ENCODE data around the gene ACOT7.

The ACOT7 gene

GRCh38 chr1:6239213-6239752, 154.3 kb downstream of the ACOT7 start:
- H3K27me3 ChIP-seq (ENCODE audit: control insufficient read depth in 1 of 2, insufficient read depth in 2 of 2, low read length in 2 of 2): peaks cover 36% of the 10 kb centered on the region in 2 donors
- no peaks in the 10 kb centered on the region for H3K36me3 ChIP-seq (ENCODE audit: control insufficient read depth in 1 of 2, insufficient read depth in 2 of 2, low read length in 2 of 2)

GRCh38 chr1:6237093-6237492, 156.5 kb downstream of the ACOT7 start:
- no peak overlapping the region for H3K27ac ChIP-seq (ENCODE audit: low read depth, low read length)
- peaks cover 11 to 14% of the 10 kb centered on the region in 2 donors for H3K4me1 ChIP-seq (ENCODE audit: control insufficient read depth in 1 of 2, insufficient read depth in 2 of 2, low read length in 2 of 2)
- H3K27me3 ChIP-seq (ENCODE audit: control insufficient read depth in 1 of 2, insufficient read depth in 2 of 2, low read length in 2 of 2): peaks cover 20 to 21% of the 10 kb centered on the region in 2 donors
- H3K9ac ChIP-seq (ENCODE audit: low read depth in 1 of 2, low read length in 2 of 2): no peak overlapping the region
- H3K9me3 ChIP-seq (ENCODE audit: control insufficient read depth in 1 of 2, low read length in 2 of 2): no peaks in the 10 kb centered on the region
- no peak overlapping the region for H3K4me3 ChIP-seq (ENCODE audit: low read depth in 1 of 2, low read length in 2 of 2)
- peaks cover 8 to 11% of the 10 kb centered on the region in 2 donors for H3K36me3 ChIP-seq (ENCODE audit: control insufficient read depth in 1 of 2, insufficient read depth in 2 of 2, low read length in 2 of 2)

More at GRCh38 chr1:6239213-6239752, 154.3 kb downstream of the ACOT7 start:
- no peaks in the 10 kb centered on the region for H3K9me3 ChIP-seq (ENCODE audit: control insufficient read depth in 1 of 2, low read length in 2 of 2)
- H3K27ac ChIP-seq (ENCODE audit: low read depth, low read length): no peak overlapping the region
- H3K4me3 ChIP-seq (ENCODE audit: low read depth in 1 of 2, low read length in 2 of 2): no peak overlapping the region
- no peak overlapping the region for H3K9ac ChIP-seq (ENCODE audit: low read depth in 1 of 2, low read length in 2 of 2)
- H3K4me1 ChIP-seq (ENCODE audit: control insufficient read depth in 1 of 2, insufficient read depth in 2 of 2, low read length in 2 of 2): peaks cover 9 to 10% of the 10 kb centered on the region in 2 donors

GRCh38 chr1:6235296-6235677, 158.3 kb downstream of the ACOT7 start:
- Histone ChIP-seq H3K27ac (ENCODE audit: low read depth, low read length) (no peak overlapping the region), H3K9me3 (ENCODE audit: control insufficient read depth in 1 of 2, low read length in 2 of 2) (no peaks in the 10 kb centered on the region), H3K4me3 (ENCODE audit: low read depth in 1 of 2, low read length in 2 of 2) (peak overlapping the region; percentile 77 to 81), H3K4me1 (ENCODE audit: control insufficient read depth in 1 of 2, insufficient read depth in 2 of 2, low read length in 2 of 2) (peaks cover 11 to 14% of the 10 kb centered on the region in 2 donors), H3K27me3 (ENCODE audit: control insufficient read depth in 1 of 2, insufficient read depth in 2 of 2, low read length in 2 of 2) (peaks cover 5 to 10% of the 10 kb centered on the region in 2 donors), H3K9ac (ENCODE audit: low read depth in 1 of 2, low read length in 2 of 2) (peak overlapping the region; percentile 52 to 55), H3K36me3 (ENCODE audit: control insufficient read depth in 1 of 2, insufficient read depth in 2 of 2, low read length in 2 of 2) (peaks cover 17 to 22% of the 10 kb centered on the region in 2 donors)

- Histone ChIP-seq H3K4me3 (ENCODE audit: low read depth in 1 of 2, low read length in 2 of 2) (peak overlapping the region; percentile 77 to 81), H3K4me1 (ENCODE audit: control insufficient read depth in 1 of 2, insufficient read depth in 2 of 2, low read length in 2 of 2) (peaks cover 11 to 14% of the 10 kb centered on the region in 2 donors), H3K9me3 (ENCODE audit: control insufficient read depth in 1 of 2, low read length in 2 of 2) (no peaks in the 10 kb centered on the region), H3K9ac (ENCODE audit: low read depth in 1 of 2, low read length in 2 of 2) (peak overlapping the region; percentile 52 to 55), H3K27me3 (ENCODE audit: control insufficient read depth in 1 of 2, insufficient read depth in 2 of 2, low read length in 2 of 2) (peaks cover 0 to 8% of the 10 kb centered on the region in 2 donors), H3K27ac (ENCODE audit: low read depth, low read length) (no peak overlapping the region), H3K36me3 (ENCODE audit: control insufficient read depth in 1 of 2, insufficient read depth in 2 of 2, low read length in 2 of 2) (peaks cover 17 to 28% of the 10 kb centered on the region in 2 donors)
Measured at GRCh38 chr1:6234502-6235295, 158.9 kb downstream of the ACOT7 start.

- H3K9ac ChIP-seq (ENCODE audit: low read depth in 1 of 2, low read length in 2 of 2): no peak overlapping the region
- no peak overlapping the region for H3K27ac ChIP-seq (ENCODE audit: low read depth, low read length)
- H3K9me3 ChIP-seq (ENCODE audit: control insufficient read depth in 1 of 2, low read length in 2 of 2): no peaks in the 10 kb centered on the region
- H3K36me3 ChIP-seq (ENCODE audit: control insufficient read depth in 1 of 2, insufficient read depth in 2 of 2, low read length in 2 of 2): peaks cover 17 to 36% of the 10 kb centered on the region in 2 donors
- no peaks in the 10 kb centered on the region for H3K27me3 ChIP-seq (ENCODE audit: control insufficient read depth in 1 of 2, insufficient read depth in 2 of 2, low read length in 2 of 2)
- peaks cover 11 to 14% of the 10 kb centered on the region in 2 donors for H3K4me1 ChIP-seq (ENCODE audit: control insufficient read depth in 1 of 2, insufficient read depth in 2 of 2, low read length in 2 of 2)
- no peak overlapping the region for H3K4me3 ChIP-seq (ENCODE audit: low read depth in 1 of 2, low read length in 2 of 2)
Measured at GRCh38 chr1:6233376-6233775, 160.2 kb downstream of the ACOT7 start.

- H3K27me3 ChIP-seq (ENCODE audit: control insufficient read depth in 1 of 2, insufficient read depth in 2 of 2, low read length in 2 of 2): no peaks in the 10 kb centered on the region
- no peak overlapping the region for H3K27ac ChIP-seq (ENCODE audit: low read depth, low read length)
- no peaks in the 10 kb centered on the region for H3K9me3 ChIP-seq (ENCODE audit: control insufficient read depth in 1 of 2, low read length in 2 of 2)
- peaks cover 24 to 84% of the 10 kb centered on the region in 2 donors for H3K36me3 ChIP-seq (ENCODE audit: control insufficient read depth in 1 of 2, insufficient read depth in 2 of 2, low read length in 2 of 2)
- no peaks in the 10 kb centered on the region for H3K4me1 ChIP-seq (ENCODE audit: control insufficient read depth in 1 of 2, insufficient read depth in 2 of 2, low read length in 2 of 2)
- no peak overlapping the region for H3K9ac ChIP-seq (ENCODE audit: low read depth in 1 of 2, low read length in 2 of 2)
- H3K4me3 ChIP-seq (ENCODE audit: low read depth in 1 of 2, low read length in 2 of 2): no peak overlapping the region
Measured at GRCh38 chr1:6225651-6226050, 167.9 kb downstream of the ACOT7 start.

- H3K9ac ChIP-seq (ENCODE audit: low read depth in 1 of 2, low read length in 2 of 2): no peak overlapping the region
Measured at GRCh38 chr1:6224718-6225117, 168.8 kb downstream of the ACOT7 start.

GRCh38 chr1:6223617-6224016, 169.9 kb downstream of the ACOT7 start:
- no peaks in the 10 kb centered on the region for H3K27me3 ChIP-seq (ENCODE audit: control insufficient read depth in 1 of 2, insufficient read depth in 2 of 2, low read length in 2 of 2)
- H3K4me1 ChIP-seq (ENCODE audit: control insufficient read depth in 1 of 2, insufficient read depth in 2 of 2, low read length in 2 of 2): no peaks in the 10 kb centered on the region
- H3K9ac ChIP-seq (ENCODE audit: low read depth in 1 of 2, low read length in 2 of 2): no peak overlapping the region
- no peaks in the 10 kb centered on the region for H3K9me3 ChIP-seq (ENCODE audit: control insufficient read depth in 1 of 2, low read length in 2 of 2)
- H3K36me3 ChIP-seq (ENCODE audit: control insufficient read depth in 1 of 2, insufficient read depth in 2 of 2, low read length in 2 of 2): peaks cover 24 to 75% of the 10 kb centered on the region in 2 donors
- H3K4me3 ChIP-seq (ENCODE audit: low read depth in 1 of 2, low read length in 2 of 2): no peak overlapping the region
- H3K27ac ChIP-seq (ENCODE audit: low read depth, low read length): no peak overlapping the region

More at GRCh38 chr1:6224718-6225117, 168.8 kb downstream of the ACOT7 start:
- H3K36me3 ChIP-seq (ENCODE audit: control insufficient read depth in 1 of 2, insufficient read depth in 2 of 2, low read length in 2 of 2): peaks cover 24 to 81% of the 10 kb centered on the region in 2 donors
- H3K4me3 ChIP-seq (ENCODE audit: low read depth in 1 of 2, low read length in 2 of 2): no peak overlapping the region
- no peaks in the 10 kb centered on the region for H3K27me3 ChIP-seq (ENCODE audit: control insufficient read depth in 1 of 2, insufficient read depth in 2 of 2, low read length in 2 of 2)
- H3K9me3 ChIP-seq (ENCODE audit: control insufficient read depth in 1 of 2, low read length in 2 of 2): no peaks in the 10 kb centered on the region
- no peak overlapping the region for H3K27ac ChIP-seq (ENCODE audit: low read depth, low read length)
- no peaks in the 10 kb centered on the region for H3K4me1 ChIP-seq (ENCODE audit: control insufficient read depth in 1 of 2, insufficient read depth in 2 of 2, low read length in 2 of 2)

- H3K9me3 ChIP-seq (ENCODE audit: control insufficient read depth in 1 of 2, low read length in 2 of 2): no peaks in the 10 kb centered on the region
- H3K27ac ChIP-seq (ENCODE audit: low read depth, low read length): no peak overlapping the region
- no peaks in the 10 kb centered on the region for H3K27me3 ChIP-seq (ENCODE audit: control insufficient read depth in 1 of 2, insufficient read depth in 2 of 2, low read length in 2 of 2)
- H3K4me3 ChIP-seq (ENCODE audit: low read depth in 1 of 2, low read length in 2 of 2): no peak overlapping the region
- H3K36me3 ChIP-seq (ENCODE audit: control insufficient read depth in 1 of 2, insufficient read depth in 2 of 2, low read length in 2 of 2): peaks cover 24 to 66% of the 10 kb centered on the region in 2 donors
- H3K4me1 ChIP-seq (ENCODE audit: control insufficient read depth in 1 of 2, insufficient read depth in 2 of 2, low read length in 2 of 2): no peaks in the 10 kb centered on the region
- no peak overlapping the region for H3K9ac ChIP-seq (ENCODE audit: low read depth in 1 of 2, low read length in 2 of 2)
Measured at GRCh38 chr1:6222636-6223035, 170.9 kb downstream of the ACOT7 start.

GRCh38 chr1:6221210-6221784, 172.3 kb downstream of the ACOT7 start:
- Histone ChIP-seq H3K9ac (ENCODE audit: low read depth in 1 of 2, low read length in 2 of 2) (no peak overlapping the region), H3K4me1 (ENCODE audit: control insufficient read depth in 1 of 2, insufficient read depth in 2 of 2, low read length in 2 of 2) (no peaks in the 10 kb centered on the region), H3K36me3 (ENCODE audit: control insufficient read depth in 1 of 2, insufficient read depth in 2 of 2, low read length in 2 of 2) (peaks cover 17 to 55% of the 10 kb centered on the region in 2 donors), H3K9me3 (ENCODE audit: control insufficient read depth in 1 of 2, low read length in 2 of 2) (no peaks in the 10 kb centered on the region), H3K27me3 (ENCODE audit: control insufficient read depth in 1 of 2, insufficient read depth in 2 of 2, low read length in 2 of 2) (no peaks in the 10 kb centered on the region), H3K27ac (ENCODE audit: low read depth, low read length) (no peak overlapping the region), H3K4me3 (ENCODE audit: low read depth in 1 of 2, low read length in 2 of 2) (no peak overlapping the region)

Data from duodenal mucosa (tissue), 2 donors.